ENCODE measurements around the gene RS1.

Gene RS1

GRCh38 chrX:18652636-18653035, 19.3 kb downstream of the RS1 start:
- no peak for DNase-seq (ENCODE audit: low read depth, low spot score)
- no peak for TF ChIP-seq CTCF (IDR thresholded peaks at IDR 0.05; ENCODE audit: low read depth, low read length)
- in situ Hi-C loops (cut with HindIII; ENCODE audit: low sequenced_read_pairs), result no loop called here
- H3K4me3 ChIP-seq (ENCODE audit: low read depth, low read length), result no peak overlapping the region

GRCh38 chrX:18650662-18651061, 21.2 kb downstream of the RS1 start:
- no peak for TF ChIP-seq CTCF (IDR thresholded peaks at IDR 0.05; ENCODE audit: low read depth, low read length)
- in situ Hi-C loops (cut with HindIII; ENCODE audit: low sequenced_read_pairs), result no loop called here
- H3K4me3 ChIP-seq (ENCODE audit: low read depth, low read length), result no peak overlapping the region
- no peak for DNase-seq (ENCODE audit: low read depth, low spot score)

GRCh38 chrX:18649498-18649951, 22.4 kb downstream of the RS1 start:
- DNase-seq (ENCODE audit: low read depth, low spot score), result no peak
- no peak overlapping the region for H3K4me3 ChIP-seq (ENCODE audit: low read depth, low read length)
- no peak for TF ChIP-seq CTCF (IDR thresholded peaks at IDR 0.05; ENCODE audit: low read depth, low read length)
- in situ Hi-C loops (cut with HindIII; ENCODE audit: low sequenced_read_pairs), result no loop called here

- in situ Hi-C loops (cut with HindIII; ENCODE audit: low sequenced_read_pairs), result no loop called here
- no peak for TF ChIP-seq CTCF (IDR thresholded peaks at IDR 0.05; ENCODE audit: low read depth, low read length)
- DNase-seq (ENCODE audit: low read depth, low spot score), result no peak
- H3K4me3 ChIP-seq (ENCODE audit: low read depth, low read length), result no peak overlapping the region
Measured at GRCh38 chrX:18647621-18648020, 24.3 kb downstream of the RS1 start.

- no peak for DNase-seq (ENCODE audit: low read depth, low spot score)
- TF ChIP-seq CTCF (IDR thresholded peaks at IDR 0.05; ENCODE audit: low read depth, low read length), result no peak
- H3K4me3 ChIP-seq (ENCODE audit: low read depth, low read length), result no peak overlapping the region
- in situ Hi-C loops (cut with HindIII; ENCODE audit: low sequenced_read_pairs), result no loop called here
Measured at GRCh38 chrX:18643853-18644252, 28.1 kb downstream of the RS1 start.

GRCh38 chrX:18643243-18643642, 28.7 kb downstream of the RS1 start:
- no peak for TF ChIP-seq CTCF (IDR thresholded peaks at IDR 0.05; ENCODE audit: low read depth, low read length)
- no peak for DNase-seq (ENCODE audit: low read depth, low spot score)
- in situ Hi-C loops (cut with HindIII; ENCODE audit: low sequenced_read_pairs), result no loop called here

GRCh38 chrX:18640686-18641085, 31.2 kb downstream of the RS1 start:
- no peak for DNase-seq (ENCODE audit: low read depth, low spot score)
- in situ Hi-C loops (cut with HindIII; ENCODE audit: low sequenced_read_pairs), result no loop called here
- H3K4me3 ChIP-seq (ENCODE audit: low read depth, low read length), result no peak overlapping the region
- no peak for TF ChIP-seq CTCF (IDR thresholded peaks at IDR 0.05; ENCODE audit: low read depth, low read length)

More at GRCh38 chrX:18643243-18643642, 28.7 kb downstream of the RS1 start:
- H3K4me3 ChIP-seq (ENCODE audit: low read depth, low read length), result no peak overlapping the region

Measured in astrocyte of the spinal cord (primary cell).